NCI-H2107 treated with DMSO at 0.1 percent for 48 hours (cell line): ENCODE results near the gene TEX22.
A peak's percentile ranks its signal among the peaks of the same experiment; 100 is the strongest.

Experiments used
- DNase-seq: peaks from one replicate; lab custom pipeline; 2025; ENCODE audit not compliant: unreplicated experiment; lab: John Stamatoyannopoulos, UW

TEX22 gene

DNA sequence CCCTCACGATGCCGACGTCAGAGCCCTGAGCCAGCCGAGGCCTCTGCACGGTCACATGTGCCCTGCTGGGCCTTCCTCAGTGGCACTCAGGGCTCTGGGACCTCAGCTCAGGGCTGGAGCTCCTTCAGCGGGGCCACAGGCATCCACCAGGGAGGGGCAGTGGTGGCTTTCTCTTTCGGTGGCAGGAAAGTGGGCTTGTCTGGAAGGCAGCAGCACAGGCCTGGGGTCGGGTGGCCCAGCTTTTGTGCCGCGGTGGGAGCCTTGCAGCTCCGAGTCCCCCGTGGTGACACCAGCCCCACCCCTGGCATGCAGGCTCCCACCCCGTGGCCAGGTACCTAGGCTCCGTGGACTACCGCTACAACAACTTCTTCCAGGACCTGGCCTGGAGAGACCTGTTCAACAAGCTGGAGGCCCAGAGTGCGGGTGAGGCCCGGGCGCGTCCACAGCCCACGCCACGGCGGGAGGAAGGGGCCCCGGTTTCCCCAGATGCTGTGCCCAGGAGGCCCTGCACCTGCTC, 14.2 kb upstream of the TEX22 start:
- DNase-seq, result no peak

DNA sequence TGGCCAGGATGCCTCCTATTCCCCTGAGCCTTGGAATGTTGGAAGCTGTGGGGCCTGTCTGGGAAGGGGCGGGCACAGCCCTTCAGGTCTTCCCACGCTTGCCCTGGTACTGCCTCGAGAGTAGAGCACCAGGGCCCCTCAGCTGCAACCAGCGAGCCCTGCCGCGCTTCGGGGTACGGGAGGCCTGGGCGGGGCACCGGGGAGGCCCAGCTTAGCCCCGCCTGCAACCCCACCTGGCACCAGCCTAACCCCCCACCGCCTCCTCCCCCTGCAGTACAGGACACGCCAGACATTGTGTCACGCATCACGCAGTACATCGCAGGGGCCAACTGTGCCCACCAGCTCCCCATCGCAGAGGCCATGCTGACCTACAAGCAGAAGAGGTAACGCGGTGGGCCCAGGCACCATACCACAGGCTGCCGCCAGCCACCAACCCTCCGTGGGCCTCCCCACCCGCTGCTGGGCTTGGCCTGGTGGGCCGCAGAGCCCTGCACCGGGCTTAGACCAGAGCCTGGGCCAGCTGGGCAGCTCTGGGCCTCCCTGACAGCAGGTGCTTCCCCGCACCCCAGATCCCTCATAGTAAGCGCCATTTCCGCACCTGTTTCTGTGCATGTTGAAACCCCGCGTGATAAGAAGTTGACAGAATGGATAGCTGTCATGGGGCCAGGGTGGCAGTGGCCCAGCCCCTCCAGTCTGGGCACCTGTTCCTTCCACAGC, 13.6 kb upstream of the TEX22 start:
- DNase-seq, result no peak

DNA sequence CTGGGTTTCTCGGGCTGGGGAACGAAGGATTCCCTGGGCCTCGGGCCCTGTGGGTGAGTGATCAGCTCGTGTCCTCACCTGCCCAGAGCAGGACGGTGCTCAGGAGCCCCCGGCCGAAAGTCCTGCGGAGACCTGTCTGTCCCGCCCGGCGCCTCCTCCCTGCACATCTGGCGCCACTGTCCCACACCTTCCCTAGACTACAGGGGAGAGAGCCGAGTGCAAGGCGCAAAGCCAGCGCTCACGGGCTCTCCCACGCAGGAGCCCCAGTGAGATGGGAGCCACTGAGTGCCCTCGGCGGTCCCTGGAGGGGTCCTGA, 13.1 kb upstream of the TEX22 start:
- no peak for DNase-seq

DNA sequence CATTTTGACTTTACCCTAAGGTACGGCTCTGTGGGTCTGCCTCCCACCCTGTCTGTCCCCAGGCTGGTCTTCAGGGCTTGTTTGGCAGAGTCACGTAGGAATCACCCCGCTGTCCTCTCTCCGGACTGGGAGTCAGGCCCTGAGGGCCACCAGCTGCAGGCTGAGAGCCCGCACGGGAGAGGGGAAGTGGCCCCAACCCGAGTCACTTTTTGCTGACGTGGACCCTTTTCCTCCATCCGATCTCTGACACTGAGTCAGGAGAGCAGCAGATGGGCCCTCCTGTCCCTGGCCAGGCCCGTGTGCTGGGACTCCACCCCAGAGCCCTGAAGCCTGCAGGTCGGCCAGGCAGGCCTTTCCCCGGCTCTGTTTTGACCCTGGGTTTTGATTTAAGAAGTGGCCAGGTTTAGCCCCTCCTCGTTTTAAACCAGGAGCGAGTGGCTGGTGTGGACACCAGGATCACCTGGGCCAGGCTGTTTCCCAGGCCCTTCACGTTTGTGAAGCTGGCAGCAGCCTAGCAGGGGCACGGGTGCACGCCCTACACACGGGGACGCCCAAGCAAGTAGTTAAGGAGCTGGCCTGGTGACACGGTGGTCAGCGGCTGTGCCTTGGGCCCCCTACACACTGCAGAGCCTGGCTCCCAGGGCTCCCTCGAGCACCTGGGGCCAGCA, 12.5 kb upstream of the TEX22 start:
- no peak for DNase-seq

DNA sequence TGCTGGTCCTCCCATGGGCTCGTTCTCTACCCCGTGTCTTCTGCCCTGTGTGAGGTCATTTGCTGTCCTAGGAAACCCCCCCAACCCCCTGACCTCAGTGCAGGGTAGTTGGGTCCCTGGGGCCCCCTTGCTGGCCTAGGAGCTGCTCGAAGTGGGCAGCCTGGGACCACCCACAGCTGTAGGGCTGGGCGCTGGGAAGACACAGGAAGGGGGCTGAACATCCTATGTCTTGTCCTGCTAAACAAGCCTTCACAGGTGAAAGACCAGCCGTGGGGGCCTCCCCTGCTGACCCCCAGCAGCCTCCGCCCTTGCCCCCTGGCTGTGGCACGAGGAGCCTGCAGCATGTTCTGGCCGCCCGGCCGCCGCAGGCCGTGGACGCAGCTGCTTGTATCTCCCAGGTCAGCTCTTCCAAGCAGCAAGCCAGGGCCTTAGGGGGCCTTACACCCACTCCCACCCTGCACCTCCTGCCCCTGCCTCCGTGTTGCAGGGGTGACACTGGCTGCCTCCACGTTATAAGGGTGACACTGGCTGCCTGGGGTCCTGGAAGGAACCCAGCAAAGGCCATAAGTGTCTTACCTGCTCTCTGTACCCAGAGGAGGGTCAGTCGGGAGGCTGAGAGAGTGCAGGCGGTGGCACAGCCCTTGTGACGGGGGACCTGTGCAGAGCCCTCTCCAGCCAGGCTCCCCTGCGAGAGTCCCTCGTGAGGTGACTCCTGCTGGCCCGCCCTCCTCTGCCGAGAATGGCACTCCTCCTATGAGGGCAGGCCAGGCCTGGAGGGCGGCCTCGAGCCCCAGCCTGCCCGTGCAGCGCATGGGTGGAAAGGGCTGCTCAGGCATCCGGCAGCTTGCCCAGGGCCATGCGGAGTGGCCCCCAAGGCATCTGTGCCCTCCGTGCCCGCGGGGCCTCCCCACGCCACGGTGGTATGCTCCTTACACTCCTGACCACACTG, 11.5 kb upstream of the TEX22 start:
- DNase-seq, result no peak

DNA sequence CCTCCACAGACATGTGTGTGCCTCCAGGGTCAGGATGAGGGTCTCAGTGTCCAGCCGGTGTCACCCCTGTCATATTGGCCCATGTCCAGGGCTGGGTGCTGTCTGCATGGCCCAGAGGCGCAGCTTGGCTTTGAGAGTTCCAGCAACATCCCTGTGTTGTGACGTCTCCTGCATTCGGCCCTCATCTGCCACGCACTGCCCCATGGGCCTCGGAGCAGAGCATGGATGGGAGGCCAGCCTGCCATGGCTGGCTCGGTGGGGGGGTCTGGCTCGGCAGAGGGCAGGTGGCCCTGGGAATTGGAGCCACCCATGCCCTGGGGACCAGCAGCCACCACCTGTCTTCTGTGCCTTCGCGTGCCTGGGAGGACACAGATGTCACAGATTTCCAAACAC, 10.8 kb upstream of the TEX22 start:
- peak; percentile 35 for DNase-seq

DNA sequence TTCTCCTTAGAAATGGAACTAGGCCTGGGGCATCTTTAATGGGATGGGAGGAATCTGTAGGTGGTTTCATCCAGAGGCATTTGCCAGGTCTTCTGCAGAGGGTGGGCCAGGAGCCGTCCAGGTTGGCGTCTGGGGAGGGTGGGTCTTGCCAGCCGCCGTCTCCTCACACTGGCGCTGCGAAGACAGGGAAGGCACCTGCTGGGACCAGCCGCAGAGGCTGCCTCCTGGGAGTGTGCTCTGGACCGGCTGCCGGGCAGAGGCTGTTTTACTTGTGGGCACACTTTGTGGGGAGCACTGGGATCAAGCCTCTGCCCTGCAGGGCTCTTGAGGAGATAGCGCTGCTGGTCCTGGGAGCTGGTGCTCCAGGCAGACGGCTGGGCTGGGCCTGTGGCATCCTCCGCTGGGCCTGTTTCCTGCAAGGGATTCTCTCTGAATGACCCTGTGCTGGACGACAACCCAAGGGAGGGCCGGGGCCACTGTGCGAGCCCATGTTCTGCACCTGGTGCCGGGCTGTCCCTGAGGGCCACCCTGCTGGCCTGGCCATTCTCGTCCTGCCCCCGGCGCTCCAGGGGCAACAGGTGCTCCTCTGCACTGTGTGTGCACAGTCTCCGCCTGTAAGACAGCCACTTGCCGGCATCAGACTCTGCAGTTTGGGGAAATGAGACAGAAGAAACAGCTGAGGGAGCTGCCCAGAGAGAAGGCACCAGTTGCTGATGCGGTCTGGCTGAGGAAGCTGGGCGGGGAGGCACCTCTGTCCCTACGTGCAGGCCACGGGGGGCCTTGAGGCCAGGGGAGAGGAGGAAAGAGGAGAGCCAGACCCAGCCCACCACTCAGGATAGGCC, 10.0 kb upstream of the TEX22 start:
- DNase-seq, result no peak

DNA sequence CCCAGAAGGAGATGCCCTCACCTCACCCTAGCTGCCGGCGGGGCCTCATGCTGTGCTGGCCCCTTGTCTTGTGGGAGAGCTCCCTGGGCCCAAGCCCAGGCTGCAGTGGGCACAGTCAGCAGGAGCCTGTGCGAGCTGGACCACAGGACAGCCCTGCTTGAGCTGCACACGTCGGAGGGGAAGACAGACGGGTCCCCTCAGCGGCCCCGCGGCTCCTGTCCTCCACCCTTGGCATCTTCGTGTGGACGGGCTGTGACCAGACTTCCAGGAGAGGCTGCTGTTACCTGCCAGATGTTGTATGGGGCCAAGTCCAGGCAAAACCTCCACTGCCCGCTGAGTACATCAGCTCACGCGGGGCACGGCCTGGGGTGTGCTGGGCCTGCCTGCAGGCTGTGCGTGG, 9.4 kb upstream of the TEX22 start:
- no peak for DNase-seq

DNA sequence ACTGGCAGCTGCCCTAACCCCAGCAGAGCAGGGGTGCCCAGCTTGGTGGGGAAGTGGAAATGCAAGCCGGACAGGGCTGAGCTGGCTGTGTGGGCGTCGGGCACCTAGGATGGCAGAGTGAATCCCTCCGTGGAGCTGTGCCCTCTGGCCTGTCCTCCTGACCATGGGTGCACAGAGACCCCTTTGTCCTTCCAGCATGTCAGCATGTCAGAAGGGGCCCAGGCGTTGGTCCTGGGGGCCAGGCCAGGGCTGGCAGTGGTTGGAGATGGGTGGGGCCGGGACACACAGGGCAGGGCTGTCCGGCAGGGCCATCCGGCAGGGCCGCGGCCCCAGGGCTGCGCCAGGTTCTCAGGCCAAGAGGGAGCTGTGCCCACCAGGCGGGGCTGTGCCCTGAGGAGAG, 8.8 kb upstream of the TEX22 start:
- no peak for DNase-seq

DNA sequence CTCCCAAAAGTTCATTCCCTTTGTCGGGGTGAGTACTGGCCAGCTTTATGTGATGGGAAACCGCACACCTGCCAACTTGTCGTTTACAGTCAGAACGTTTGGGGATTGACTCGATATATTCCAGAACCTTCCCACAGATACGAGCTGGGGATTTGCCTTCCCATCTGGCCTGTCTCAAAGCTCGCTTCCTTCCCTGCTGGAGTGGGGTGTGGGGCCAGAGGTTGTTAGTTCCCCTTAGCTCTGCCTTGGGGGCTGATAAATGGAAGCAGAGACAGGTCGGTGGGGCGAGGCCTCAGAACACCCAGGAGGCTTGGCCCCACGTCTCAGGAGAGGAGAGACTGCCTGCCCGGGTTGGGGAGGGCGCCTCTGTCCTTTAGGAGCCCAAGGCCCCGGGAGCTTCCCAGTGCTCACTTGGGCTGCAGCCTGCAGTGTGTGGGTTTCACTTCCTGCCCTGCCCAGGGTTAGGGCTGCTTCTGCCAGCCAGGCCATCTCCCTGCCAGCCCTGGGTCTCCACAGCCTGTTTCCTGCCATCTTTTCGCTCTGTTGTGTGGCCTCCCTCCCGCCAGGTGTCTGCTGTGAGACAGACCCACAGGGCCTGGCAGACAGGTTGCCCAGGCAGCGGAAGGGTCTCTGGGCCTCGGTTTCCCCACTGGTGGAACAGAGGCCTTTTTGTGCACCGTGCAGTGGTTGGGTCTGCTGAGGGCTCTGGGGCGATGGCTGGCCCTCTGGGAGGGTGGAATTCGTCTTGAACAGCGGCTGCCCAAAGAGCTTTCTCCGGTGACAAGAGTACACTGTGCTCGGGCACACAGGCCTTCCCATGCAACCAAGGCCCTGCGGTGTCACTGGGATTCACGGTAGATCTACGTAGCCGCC, 8.1 kb upstream of the TEX22 start:
- DNase-seq, result no peak

DNA sequence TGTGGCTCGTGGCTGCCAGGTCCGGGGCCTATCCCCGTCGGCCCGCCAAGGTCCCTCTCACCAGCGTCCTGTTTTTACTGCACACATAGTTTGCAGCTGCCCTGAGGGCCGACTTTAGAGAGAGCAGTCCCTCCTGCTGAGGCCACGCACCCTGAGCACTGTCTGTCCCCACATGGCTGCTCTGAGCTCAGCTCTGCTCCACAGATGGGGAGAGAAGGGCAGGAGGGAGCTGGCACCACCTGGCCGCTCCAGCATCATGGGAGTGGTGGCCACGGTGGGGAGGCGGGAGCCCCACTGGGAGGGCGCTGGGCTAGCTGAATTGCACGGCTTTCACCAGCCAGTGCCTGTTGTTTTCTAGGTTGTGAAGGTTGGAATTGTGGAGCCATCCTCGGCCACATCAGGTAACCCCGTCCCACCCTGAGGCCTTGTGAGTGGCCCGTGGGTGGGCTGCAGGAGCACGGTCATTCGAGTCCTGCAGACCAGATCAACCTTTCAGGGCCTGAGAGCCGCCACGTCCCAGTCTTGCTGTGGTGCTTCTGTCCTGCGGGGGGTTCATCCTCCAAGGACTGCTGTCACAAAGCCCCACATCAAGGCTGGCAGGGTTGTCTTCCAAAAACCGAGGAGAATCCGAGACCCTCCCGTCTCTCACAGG, 7.4 kb upstream of the TEX22 start:
- no peak for DNase-seq

DNA sequence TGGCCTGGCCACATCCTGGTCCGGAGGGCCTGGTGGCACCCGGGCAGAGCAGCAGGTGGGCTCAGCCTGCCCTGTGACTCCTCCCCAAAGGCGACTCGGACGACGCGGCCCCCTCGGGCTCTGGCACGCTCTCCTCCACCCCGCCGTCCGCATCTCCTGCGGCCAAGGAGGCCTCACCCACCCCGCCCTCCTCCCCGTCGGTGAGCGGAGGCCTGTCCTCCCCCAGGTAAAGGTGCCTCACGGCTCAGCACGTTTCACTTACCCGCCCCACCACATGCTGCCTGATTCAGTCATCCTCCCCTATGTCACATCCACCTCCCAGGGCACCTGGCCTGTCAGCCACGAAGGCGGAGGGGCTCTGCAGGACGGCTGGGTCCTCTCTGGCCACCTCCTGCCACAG, 6.8 kb upstream of the TEX22 start:
- no peak for DNase-seq

DNA sequence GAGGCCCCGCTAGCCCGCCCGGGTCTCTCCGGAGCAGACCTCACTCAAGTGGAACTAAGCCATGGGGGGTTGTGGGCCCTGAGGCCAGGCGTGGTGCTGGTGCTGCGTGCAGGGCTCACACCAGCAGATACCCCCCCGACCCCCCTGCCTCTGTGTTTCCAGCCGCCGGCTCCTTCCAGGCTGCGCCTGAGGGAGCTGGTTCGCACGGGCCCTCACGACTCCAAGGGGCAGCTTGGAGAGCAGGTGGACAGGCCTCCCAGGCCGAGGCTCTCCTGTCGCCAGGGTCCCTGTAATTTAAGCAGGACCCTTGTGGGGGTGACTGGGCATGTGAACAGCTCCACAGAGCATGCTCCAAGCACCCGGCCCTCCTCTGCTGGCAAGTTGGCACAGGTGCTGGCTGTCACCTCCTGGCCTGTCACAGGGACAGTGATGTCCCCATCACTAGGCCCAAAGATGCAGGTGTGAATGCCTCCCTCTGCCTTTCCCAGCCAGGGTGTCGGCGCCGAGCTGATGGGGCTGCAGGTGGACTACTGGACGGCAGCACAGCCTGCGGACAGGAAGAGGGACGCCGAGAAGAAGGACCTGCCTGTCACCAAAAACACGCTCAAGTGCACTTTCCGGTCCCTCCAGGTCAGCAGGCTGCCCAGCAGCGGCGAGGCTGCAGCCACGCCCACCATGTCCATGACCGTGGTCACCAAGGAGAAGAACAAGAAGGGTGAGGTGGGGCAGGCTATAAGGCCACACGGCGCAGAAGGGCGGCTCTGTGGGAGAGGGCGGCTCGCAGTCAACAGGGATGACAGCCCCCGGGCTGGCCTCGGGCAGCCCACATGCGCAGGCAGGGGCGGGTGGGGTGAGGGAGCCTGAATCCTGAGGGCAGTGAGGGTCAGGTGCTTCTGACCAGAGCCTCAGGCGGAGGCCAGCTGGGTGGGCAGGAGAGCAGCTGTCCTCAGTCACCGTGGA, 5.9 kb upstream of the TEX22 start:
- no peak for DNase-seq

DNA sequence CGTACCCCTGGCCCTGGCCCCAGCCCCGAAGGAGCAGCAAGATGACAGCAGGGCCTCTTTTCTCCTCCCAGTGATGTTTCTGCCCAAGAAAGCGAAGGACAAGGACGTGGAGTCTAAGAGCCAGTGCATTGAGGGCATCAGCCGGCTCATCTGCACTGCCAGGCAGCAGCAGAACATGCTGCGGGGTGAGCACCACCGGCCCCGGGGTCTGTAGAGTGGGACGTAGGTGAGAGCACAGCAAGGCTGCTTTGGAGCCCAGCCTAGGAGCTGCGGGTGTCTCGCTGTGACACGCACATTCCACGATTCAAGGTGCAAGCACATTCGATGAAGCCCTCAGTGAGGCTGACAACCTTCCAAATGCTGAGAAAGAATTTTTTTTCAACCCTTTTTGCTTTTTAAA, 5.2 kb upstream of the TEX22 start:
- DNase-seq, result no peak

DNA sequence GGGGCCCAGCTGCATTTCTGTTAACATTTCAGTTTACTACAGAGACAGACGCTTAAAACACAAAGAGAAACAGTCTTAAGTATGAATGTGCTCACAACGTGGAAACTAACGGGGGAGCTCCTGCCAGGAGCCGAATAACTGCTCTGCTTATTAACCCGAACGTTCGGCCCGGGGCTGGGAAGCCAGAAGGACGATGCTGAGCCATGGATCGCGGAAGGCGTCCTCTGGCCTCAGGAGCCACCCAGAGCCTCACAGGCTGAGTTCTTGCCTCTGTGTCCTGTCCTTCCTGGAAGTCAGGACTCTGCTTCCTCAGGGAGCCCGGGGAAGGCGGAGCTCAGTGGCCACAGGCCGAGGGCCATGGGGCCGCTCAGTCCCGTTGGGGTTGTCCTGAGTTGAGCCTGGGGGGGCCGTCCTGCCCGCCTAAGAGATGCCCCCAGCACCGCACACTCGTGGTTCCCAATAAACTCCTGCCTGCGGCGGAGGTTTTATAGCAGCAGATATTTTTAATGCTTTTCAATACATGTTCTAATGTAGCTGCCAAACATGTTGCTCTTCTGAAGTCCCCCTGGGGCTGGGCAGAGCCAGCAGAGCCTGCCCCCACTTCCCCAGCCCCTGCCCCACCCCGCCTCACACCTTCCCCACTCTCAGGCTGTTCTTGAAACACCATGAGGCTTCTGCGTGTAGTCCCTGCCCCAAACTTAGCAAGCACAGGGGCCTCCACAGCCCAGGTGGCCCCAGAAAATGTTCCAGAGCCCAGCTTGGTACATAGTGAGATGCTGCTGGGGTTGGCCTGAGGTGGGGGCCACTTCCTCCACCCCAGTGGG, 3.4 kb upstream of the TEX22 start:
- DNase-seq, result no peak

DNA sequence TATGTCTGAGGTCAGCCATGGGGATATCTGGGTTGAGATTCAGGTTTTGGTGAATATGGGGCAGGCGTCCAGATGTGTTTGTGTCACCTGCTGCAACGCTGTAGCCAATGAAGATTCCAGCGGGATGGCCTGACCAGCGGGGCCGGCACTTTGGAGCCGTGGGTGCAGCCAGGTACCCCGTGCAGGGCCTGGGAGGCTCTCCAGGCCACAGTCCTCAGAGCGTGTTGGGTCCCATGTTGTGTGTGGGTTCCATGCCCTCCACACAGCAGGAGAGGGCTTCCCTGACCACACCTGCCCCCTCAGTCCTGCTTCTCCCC, 2.8 kb upstream of the TEX22 start:
- DNase-seq, result no peak

DNA sequence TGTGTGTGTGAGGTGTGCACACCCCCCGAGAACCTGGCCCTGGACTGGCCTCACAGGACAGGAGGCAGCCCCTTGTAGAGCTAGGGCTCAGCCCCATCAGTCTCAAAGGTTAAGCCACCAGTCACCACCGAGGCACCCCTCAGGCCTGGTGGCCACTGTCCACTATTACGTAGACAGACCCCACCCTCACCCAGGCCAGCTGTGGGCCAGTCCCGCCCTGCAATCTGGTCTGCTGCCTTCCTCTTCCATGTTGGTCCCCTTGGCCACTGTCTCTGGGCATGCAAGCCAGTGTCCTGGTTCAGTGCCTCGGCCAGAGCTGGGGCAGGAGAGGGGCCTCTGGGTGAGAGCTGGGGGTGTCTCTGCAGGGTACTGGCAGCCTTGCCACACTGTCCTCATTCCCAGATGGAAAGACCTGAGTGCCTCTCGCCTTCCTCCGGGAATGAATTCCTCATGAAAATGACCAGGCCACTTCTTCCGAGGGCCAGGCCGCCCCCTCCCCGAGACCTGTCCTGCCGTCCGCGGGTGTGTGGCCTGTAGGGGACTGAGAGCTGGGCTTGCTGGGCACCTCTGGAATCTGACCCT, 897 bp upstream of the TEX22 start:
- DNase-seq, result no peak
